Measurements from ENCODE around the gene MOGAT2. TPM values are rescaled to one million over a fixed set of nuclear protein-coding genes. Genes with fewer than 3 reads are reported as not detected.

Gene MOGAT2
- polyA plus RNA-seq, 1 of the 3 experiments (the other 2 are of a cell fraction), result 0.03 TPM

GRCh38 chr11:75779960-75780359 is 62.3 kb downstream of the MOGAT2 start:
- no peak overlapping the region for H3K9ac ChIP-seq
- H3K9me3 ChIP-seq, result no peaks in the 10 kb centered on the region
- H3K79me2 ChIP-seq (ENCODE audit: insufficient read depth), result no peaks in the 10 kb centered on the region
- DNase-seq, result no peak
- H2AFZ ChIP-seq (ENCODE audit: low read depth), result no peak overlapping the region
- no peaks in the 10 kb centered on the region for H3K36me3 ChIP-seq (replicated peaks in 1 of 2; ENCODE audit: control insufficient read depth in 1 of 2, insufficient read depth in 2 of 2, low read length in 1 of 2)
- H3K27ac ChIP-seq (ENCODE audit: low read depth in 2 of 2, low read length in 1 of 2), result no peak overlapping the region
- H4K20me1 ChIP-seq (ENCODE audit: insufficient read depth), result no peaks in the 10 kb centered on the region
- no peak for TF ChIP-seq IRF3 (IDR thresholded peaks at IDR 0.05; ENCODE audit: low read depth, low read length)
- no peak for TF ChIP-seq JUND (IDR thresholded peaks at IDR 0.05)
- no peak for TF ChIP-seq MAX (IDR thresholded peaks at IDR 0.05; ENCODE audit: low read depth)
- TF ChIP-seq MXI1 (IDR thresholded peaks at IDR 0.05; ENCODE audit: low read depth, low read length), result no peak
- TF ChIP-seq MEF2A (IDR thresholded peaks at IDR 0.05; ENCODE audit: borderline replicate concordance, low read depth), result no peak
- TF ChIP-seq CHD2 (IDR thresholded peaks at IDR 0.05; ENCODE audit: low read length, partially characterized antibody), result no peak
- no peak for TF ChIP-seq NRF1 (IDR thresholded peaks at IDR 0.05; ENCODE audit: low read depth, low read length)
- no peak for TF ChIP-seq FOSL2 (IDR thresholded peaks at IDR 0.05; ENCODE audit: borderline replicate concordance, low read depth)
- 100% methylated on average over 1 of the region's 2 CpGs for WGBS (ENCODE audit: low lambda C conversion rate)
- H3K27me3 ChIP-seq (ENCODE audit: insufficient read depth), result no peaks in the 10 kb centered on the region
- POLR2A ChIA-PET, result no interaction called here
- no peak overlapping the region for H3K4me3 ChIP-seq (ENCODE audit: low read depth in 2 of 2, low read length in 1 of 2)
- H3K4me1 ChIP-seq (ENCODE audit: control insufficient read depth in 1 of 2, insufficient read depth in 2 of 2, low read depth in 1 of 2, low read length in 1 of 2), result peaks cover 0 to 12% of the 10 kb centered on the region in 2 experiments; a peak in 1 of 4 replicates
- no peaks in the 10 kb centered on the region for H3F3A ChIP-seq (replicated peaks; ENCODE audit: insufficient read depth)
- no peaks in the 10 kb centered on the region for H3K9me2 ChIP-seq
- H3K4me2 ChIP-seq, result no peak overlapping the region
- CTCF ChIA-PET, result interaction anchor here (1.0 to 2.8 kb wide), 3 partner anchors 9 to 539 kb away, joined by 4 to 18 read pairs (median 4); no protein-coding TSS in a partner anchor

- POLR2A ChIA-PET, result no interaction called here
- Histone ChIP-seq H3K4me3 (ENCODE audit: low read depth in 2 of 2, low read length in 1 of 2) (no peak overlapping the region), H3K9ac (no peak overlapping the region), H3K36me3 (replicated peaks in 1 of 2; ENCODE audit: control insufficient read depth in 1 of 2, insufficient read depth in 2 of 2, low read length in 1 of 2) (no peaks in the 10 kb centered on the region), H3K4me2 (no peak overlapping the region), H3K4me1 (ENCODE audit: control insufficient read depth in 1 of 2, insufficient read depth in 2 of 2, low read depth in 1 of 2, low read length in 1 of 2) (peaks cover 0 to 12% of the 10 kb centered on the region in 2 experiments; a peak in 1 of 4 replicates), H3K9me3 (no peaks in the 10 kb centered on the region), H3K27ac (ENCODE audit: low read depth in 2 of 2, low read length in 1 of 2) (no peak overlapping the region), H2AFZ (ENCODE audit: low read depth) (no peak overlapping the region), H3K79me2 (ENCODE audit: insufficient read depth) (no peaks in the 10 kb centered on the region), H3K9me2 (no peaks in the 10 kb centered on the region), H3K27me3 (ENCODE audit: insufficient read depth) (no peaks in the 10 kb centered on the region), H4K20me1 (ENCODE audit: insufficient read depth) (no peaks in the 10 kb centered on the region), H3F3A (replicated peaks; ENCODE audit: insufficient read depth) (no peaks in the 10 kb centered on the region)
- TF ChIP-seq FOXM1 (IDR thresholded peaks at IDR 0.05; ENCODE audit: low read depth) (no peak), GATA2 (CRISPR knock-in tag; IDR thresholded peaks at IDR 0.05) (peak; percentile 28; the same call in 1 of the 2 replicates), TAF1 (IDR thresholded peaks at IDR 0.05; ENCODE audit: borderline replicate concordance, low read depth, low read length) (no peak), REST (IDR thresholded peaks at IDR 0.05; ENCODE audit: low read depth, low read length) (no peak), JUND (IDR thresholded peaks at IDR 0.05) (no peak)
- CTCF ChIA-PET, result interaction anchor here (1.0 to 2.8 kb wide), 2 partner anchors 22 to 538 kb away, joined by 4 to 18 read pairs; no protein-coding TSS in a partner anchor
- no peak for DNase-seq
- WGBS (ENCODE audit: low lambda C conversion rate), result 92% methylated on average over 2 of the region's 3 CpGs
Measured at GRCh38 chr11:75780888-75781287, 63.2 kb downstream of the MOGAT2 start.

All from SK-N-SH (cell line).